Lower lobe of right lung (tissue), 2 donors: ENCODE data around the gene KIAA0825. TPM values are rescaled to one million over a fixed set of nuclear protein-coding genes. Genes with fewer than 3 reads are reported as not detected.

ENCODE experiments used
- ATAC-seq, 2 donors: fragments of 200-7000 bp; cut with Tn5 transposase; one replicate each; pipeline ENCODE4 v1.9.1; 2020 to 2022; ENCODE audit warnings: mild to moderate bottlenecking in 2 of 2, moderate library complexity in 2 of 2
- DNase-seq: peaks from one replicate; pipeline ENCODE4 v3.0.0-alpha.2; 2020
- H3K27ac ChIP-seq: fragments of 200-600 bp; one replicate; pipeline ENCODE4 v1.8.0; 2022
- H3K27me3 ChIP-seq: fragments of 200-600 bp; one replicate; pipeline ENCODE4 v1.8.0; 2022; ENCODE audit warnings: low read depth
- H3K36me3 ChIP-seq: fragments of 200-600 bp; one replicate; pipeline ENCODE4 v1.8.0; 2022; ENCODE audit warnings: mild to moderate bottlenecking
- H3K4me1 ChIP-seq: fragments of 200-600 bp; one replicate; pipeline ENCODE4 v1.8.0; 2022
- H3K4me3 ChIP-seq: fragments of 200-600 bp; one replicate; pipeline ENCODE4 v1.8.0; 2022; ENCODE audit warnings: mild to moderate bottlenecking
- H3K9me3 ChIP-seq: fragments of 200-600 bp; one replicate; pipeline ENCODE4 v1.8.0; 2022
- intact Hi-C: fragments of 100-400 bp; cut with DNase I; formaldehyde crosslinking; loops from one replicate; pipeline ENCODE4 v1.11.0; 2022
- total RNA-seq: library from RNA; stranded (reverse); fragmentation: NEBNext Ultra II Directional; extraction: Animal tissue kit (Norgen Biotek cat#: 25700); gene quantifications from one replicate; pipeline ENCODE4 v1.2.1, GENCODE V29; 2021
- TF ChIP-seq, protein P1 (sequence below): fragments of 200-600 bp; IDR thresholded peaks from one replicate; pipeline ENCODE4 v1.8.0; 2022; ENCODE audit warnings: antibody characterized with exemption, mild to moderate bottlenecking
- donor health status: DM: no; HTN: yes; CAD: no; lungs with severe emphysema.

Gene KIAA0825
- total RNA-seq, 1 donor from 2014 or later: 5.5 TPM

DNA sequence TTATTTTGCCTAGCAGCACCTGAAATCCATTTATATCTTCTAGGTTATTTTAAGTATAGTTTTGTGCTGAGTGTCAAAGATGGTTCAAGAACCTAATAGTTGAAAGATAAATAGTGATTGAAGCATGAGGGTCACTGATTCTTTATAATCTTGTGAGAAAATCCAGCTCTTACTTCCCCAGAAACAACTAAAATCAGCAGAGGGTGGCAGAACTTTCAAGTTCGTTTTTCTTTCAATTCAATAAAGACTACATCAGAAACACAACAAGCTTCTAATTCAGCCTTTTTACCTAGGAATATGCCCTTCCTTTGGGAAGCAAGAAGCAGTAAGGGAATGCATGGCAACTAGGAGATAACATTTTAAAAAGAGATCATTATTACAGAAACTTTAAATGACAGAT lies 202.6 kb downstream of the KIAA0825 start:
- DNase-seq: no peak
- Histone ChIP-seq H3K36me3 (no peaks in the 10 kb centered on the region), H3K4me1 (no peaks in the 10 kb centered on the region), H3K4me3 (no peak overlapping the region), H3K27ac (no peak overlapping the region), H3K27me3 (no peaks in the 10 kb centered on the region), H3K9me3 (no peaks in the 10 kb centered on the region)
- intact Hi-C loops: no loop called here
- TF ChIP-seq, protein P1, sequence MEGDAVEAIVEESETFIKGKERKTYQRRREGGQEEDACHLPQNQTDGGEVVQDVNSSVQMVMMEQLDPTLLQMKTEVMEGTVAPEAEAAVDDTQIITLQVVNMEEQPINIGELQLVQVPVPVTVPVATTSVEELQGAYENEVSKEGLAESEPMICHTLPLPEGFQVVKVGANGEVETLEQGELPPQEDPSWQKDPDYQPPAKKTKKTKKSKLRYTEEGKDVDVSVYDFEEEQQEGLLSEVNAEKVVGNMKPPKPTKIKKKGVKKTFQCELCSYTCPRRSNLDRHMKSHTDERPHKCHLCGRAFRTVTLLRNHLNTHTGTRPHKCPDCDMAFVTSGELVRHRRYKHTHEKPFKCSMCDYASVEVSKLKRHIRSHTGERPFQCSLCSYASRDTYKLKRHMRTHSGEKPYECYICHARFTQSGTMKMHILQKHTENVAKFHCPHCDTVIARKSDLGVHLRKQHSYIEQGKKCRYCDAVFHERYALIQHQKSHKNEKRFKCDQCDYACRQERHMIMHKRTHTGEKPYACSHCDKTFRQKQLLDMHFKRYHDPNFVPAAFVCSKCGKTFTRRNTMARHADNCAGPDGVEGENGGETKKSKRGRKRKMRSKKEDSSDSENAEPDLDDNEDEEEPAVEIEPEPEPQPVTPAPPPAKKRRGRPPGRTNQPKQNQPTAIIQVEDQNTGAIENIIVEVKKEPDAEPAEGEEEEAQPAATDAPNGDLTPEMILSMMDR: no peak
- no peak for ATAC-seq

DNA sequence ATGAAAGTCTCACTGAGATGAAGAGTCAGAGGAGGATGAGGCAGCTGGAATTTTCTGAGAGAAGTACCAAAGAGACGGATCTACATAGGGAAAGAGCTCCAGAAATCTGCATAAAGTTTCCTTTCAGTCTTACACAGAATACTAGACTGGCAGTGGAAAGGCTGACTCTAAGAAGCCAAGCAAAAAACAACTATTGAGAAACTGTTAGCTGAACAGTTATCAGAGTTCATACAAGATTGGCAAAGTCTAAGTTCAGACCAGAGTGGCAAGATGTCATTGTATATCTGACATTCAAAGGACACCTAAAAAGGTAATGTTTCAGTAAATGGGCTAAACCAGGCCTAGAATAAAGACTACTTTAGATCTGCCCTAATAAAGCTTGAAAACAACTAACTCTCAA lies 209.0 kb downstream of the KIAA0825 start:
- ATAC-seq (no peak), DNase-seq (no peak)
- Histone ChIP-seq H3K36me3 (no peaks in the 10 kb centered on the region), H3K9me3 (no peaks in the 10 kb centered on the region), H3K4me3 (no peak overlapping the region), H3K4me1 (no peaks in the 10 kb centered on the region), H3K27ac (no peak overlapping the region), H3K27me3 (no peaks in the 10 kb centered on the region)
- TF ChIP-seq, protein P1: no peak
- intact Hi-C loops: no loop called here

DNA sequence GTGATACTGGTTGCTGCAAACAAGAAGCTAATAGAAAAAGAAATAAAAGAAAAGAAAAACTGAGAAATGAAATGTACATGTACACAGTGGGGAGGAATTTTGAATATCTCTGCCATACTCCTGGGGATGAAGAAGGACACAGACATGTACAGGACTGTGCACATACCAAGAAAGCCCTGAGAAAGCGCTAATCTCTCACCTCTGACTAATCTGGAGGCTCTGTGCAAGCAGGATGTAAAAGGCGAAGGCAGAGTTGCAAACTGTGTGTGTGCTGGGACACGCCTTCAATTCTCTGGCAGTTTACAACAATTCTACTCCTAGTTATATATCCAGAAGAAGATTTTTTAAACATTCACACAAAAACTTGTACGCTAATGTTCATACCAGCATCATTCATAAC lies 211.4 kb downstream of the KIAA0825 start:
- H3K27me3 ChIP-seq: no peaks in the 10 kb centered on the region
- intact Hi-C loops: no loop called here
- H3K9me3 ChIP-seq: no peaks in the 10 kb centered on the region
- TF ChIP-seq, protein P1: no peak
- H3K4me3 ChIP-seq: no peak overlapping the region
- ATAC-seq (no peak), DNase-seq (no peak)
- no peaks in the 10 kb centered on the region for H3K4me1 ChIP-seq
- H3K36me3 ChIP-seq: no peaks in the 10 kb centered on the region
- no peak overlapping the region for H3K27ac ChIP-seq

DNA sequence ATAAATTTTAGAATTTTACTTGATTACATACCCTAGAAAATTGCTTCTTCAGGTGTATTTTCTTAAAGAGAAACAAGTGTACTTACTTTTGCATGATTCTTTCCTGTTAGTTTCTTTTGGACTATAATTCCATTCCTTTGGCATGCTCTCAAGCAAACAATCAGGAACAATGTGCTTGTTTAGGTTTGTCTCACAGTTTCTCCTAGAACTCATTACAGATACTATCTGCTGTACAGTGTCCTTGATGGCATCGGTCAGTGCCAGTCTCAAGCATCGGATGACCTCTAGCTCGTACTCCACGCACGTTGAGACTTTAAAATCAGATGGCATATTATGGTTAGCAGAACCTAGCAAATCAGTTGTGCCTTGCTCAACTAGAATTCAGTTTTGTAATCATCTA lies 214.9 kb downstream of the KIAA0825 start:
- no peaks in the 10 kb centered on the region for H3K36me3 ChIP-seq
- H3K27ac ChIP-seq: no peak overlapping the region
- no peak for ATAC-seq
- no peak overlapping the region for H3K4me3 ChIP-seq
- intact Hi-C loops: no loop called here
- TF ChIP-seq, protein P1: no peak
- H3K9me3 ChIP-seq: no peaks in the 10 kb centered on the region
- DNase-seq: no peak
- H3K27me3 ChIP-seq: no peaks in the 10 kb centered on the region
- no peaks in the 10 kb centered on the region for H3K4me1 ChIP-seq

DNA sequence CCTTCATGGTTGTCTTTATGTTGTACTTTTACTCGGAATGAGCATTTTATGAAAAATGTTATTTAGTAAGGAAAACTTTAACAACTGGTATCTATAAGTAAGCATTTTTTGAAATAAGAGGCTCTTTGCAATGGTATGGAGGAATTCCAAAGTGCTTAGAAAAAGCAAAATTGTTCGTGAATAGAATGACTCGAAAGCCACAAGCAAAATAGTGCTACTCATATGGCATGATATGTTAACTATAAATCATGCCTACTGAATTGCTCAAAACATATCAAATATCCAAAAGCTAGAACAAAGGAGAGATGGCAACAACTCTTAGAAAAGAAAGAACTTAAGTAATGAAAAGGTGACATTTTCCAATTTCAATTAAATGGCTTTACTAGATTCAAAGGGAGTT lies 216.3 kb downstream of the KIAA0825 start:
- no peak for ATAC-seq

More for the DNA sequence above, 216.3 kb downstream of the KIAA0825 start:
- TF ChIP-seq, protein P1: no peak
- H3K27ac ChIP-seq: no peak overlapping the region
- H3K9me3 ChIP-seq: no peaks in the 10 kb centered on the region
- intact Hi-C loops: no loop called here
- DNase-seq: no peak
- no peaks in the 10 kb centered on the region for H3K4me1 ChIP-seq
- no peaks in the 10 kb centered on the region for H3K27me3 ChIP-seq
- no peaks in the 10 kb centered on the region for H3K36me3 ChIP-seq
- no peak overlapping the region for H3K4me3 ChIP-seq
